Activated T-helper 1 cell treated with anti-CD3 and anti-CD28 coated beads, Interleukin-12 subunit alpha, Interleukin-12 subunit beta, Interleukin-2, Interleukin-4 antibody, amounts not matched to agents 30 ng/mL and 10 ng/mL and 1 ng/mL, durations not matched to agents 14 hours and 24 hours and 36 hours (primary cell): ENCODE measurements around the gene RTN4IP1. TPM values are rescaled to one million over a fixed set of nuclear protein-coding genes. Genes with fewer than 3 reads are reported as not detected.

Experiments used
- DNase-seq: peaks from one replicate; pipeline ENCODE4 v3.0.0; 2021; ENCODE audit warnings: low spot score
- H3K27ac Mint-ChIP-seq: one replicate; pipeline ENCODE4 v1.8.0; 2021; ENCODE audit warnings: mild to moderate bottlenecking, mixed read lengths
- H3K27me3 Mint-ChIP-seq: one replicate; pipeline ENCODE4 v1.8.0; 2022; ENCODE audit warnings: mild to moderate bottlenecking, moderate library complexity, mixed read lengths; ENCODE audit not compliant: insufficient read depth
- H3K36me3 Mint-ChIP-seq: one replicate; pipeline ENCODE4 v1.8.0; 2021; ENCODE audit warnings: low read depth, mixed read lengths
- H3K4me1 Mint-ChIP-seq: one replicate; pipeline ENCODE4 v1.8.0; 2021; ENCODE audit warnings: low read depth, mixed read lengths
- H3K4me3 Mint-ChIP-seq: one replicate; pipeline ENCODE4 v1.8.0; 2021; ENCODE audit warnings: mild to moderate bottlenecking, moderate library complexity, mixed read lengths
- H3K9me3 Mint-ChIP-seq: one replicate; pipeline ENCODE4 v1.8.0; 2021; ENCODE audit warnings: mixed read lengths
- intact Hi-C: fragments of 100-400 bp; cut with micrococcal nuclease; formaldehyde crosslinking; loops from one replicate; pipeline ENCODE4 v1.15.1; 2024
- total RNA-seq: library from RNA; stranded (reverse); gene quantifications from 2 replicates; pipeline ENCODE4 v1.2.3, GENCODE V29; 2022

RTN4IP1 gene
- total RNA-seq, 1 donor from 2014 or later = 6.4 TPM

GRCh38 chr6:106547601-106548453 lies 81.5 kb downstream of the RTN4IP1 start:
- intact Hi-C loops = no loop called here
- Mint-ChIP-seq H3K4me3 (no peak overlapping the region), H3K4me1 (peaks cover 32% of the 10 kb centered on the region), H3K9me3 (peaks cover 3% of the 10 kb centered on the region), H3K27me3 (no peaks in the 10 kb centered on the region), H3K27ac (peak overlapping the region; percentile 8), H3K36me3 (peaks cover 61% of the 10 kb centered on the region)
- DNase-seq = no peak

GRCh38 chr6:106546691-106547414 lies 82.4 kb downstream of the RTN4IP1 start:
- no peaks in the 10 kb centered on the region for H3K27me3 Mint-ChIP-seq
- intact Hi-C loops = no loop called here

GRCh38 chr6:106546261-106546690 lies 83.0 kb downstream of the RTN4IP1 start:
- H3K9me3 Mint-ChIP-seq = peaks cover 3% of the 10 kb centered on the region
- no peak overlapping the region for H3K4me3 Mint-ChIP-seq
- peaks cover 32% of the 10 kb centered on the region for H3K4me1 Mint-ChIP-seq
- peak overlapping the region; percentile 14 for H3K27ac Mint-ChIP-seq
- DNase-seq = no peak
- intact Hi-C loops = no loop called here
- H3K27me3 Mint-ChIP-seq = no peaks in the 10 kb centered on the region
- peaks cover 55% of the 10 kb centered on the region for H3K36me3 Mint-ChIP-seq

More at GRCh38 chr6:106546691-106547414, 82.4 kb downstream of the RTN4IP1 start:
- H3K36me3 Mint-ChIP-seq = peaks cover 60% of the 10 kb centered on the region
- H3K4me1 Mint-ChIP-seq = peaks cover 32% of the 10 kb centered on the region
- H3K4me3 Mint-ChIP-seq = no peak overlapping the region
- H3K27ac Mint-ChIP-seq = peak overlapping the region; percentile 61
- peaks cover 3% of the 10 kb centered on the region for H3K9me3 Mint-ChIP-seq
- no peak for DNase-seq

GRCh38 chr6:106540907-106541306 lies 88.4 kb downstream of the RTN4IP1 start:
- no peak overlapping the region for H3K4me3 Mint-ChIP-seq

DNA sequence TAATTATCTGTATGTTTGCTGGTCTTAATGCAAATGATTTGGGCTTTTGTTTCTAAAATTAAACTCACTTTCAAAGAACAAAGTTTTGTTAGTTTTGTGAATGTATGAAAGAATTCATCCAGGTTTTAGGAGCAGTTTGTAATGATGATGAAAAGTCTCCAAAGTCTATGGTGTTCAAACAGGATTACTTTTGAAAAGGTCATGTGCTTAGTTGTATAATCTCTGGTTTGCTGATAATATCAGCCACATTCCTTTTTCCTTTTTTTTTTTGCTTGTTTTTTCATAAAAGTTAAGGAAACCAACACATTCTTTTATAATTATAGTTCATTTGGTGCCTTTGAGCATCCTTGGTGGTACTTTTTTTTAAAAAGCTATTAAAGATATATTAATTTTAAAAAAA lies 88.9 kb downstream of the RTN4IP1 start:
- peaks cover 45% of the 10 kb centered on the region for H3K36me3 Mint-ChIP-seq
- intact Hi-C loops = no loop called here
- H3K4me3 Mint-ChIP-seq = no peak overlapping the region
- DNase-seq = no peak
- H3K9me3 Mint-ChIP-seq = no peaks in the 10 kb centered on the region
- no peaks in the 10 kb centered on the region for H3K27me3 Mint-ChIP-seq
- peaks cover 38% of the 10 kb centered on the region for H3K4me1 Mint-ChIP-seq
- no peak overlapping the region for H3K27ac Mint-ChIP-seq

More at GRCh38 chr6:106540907-106541306, 88.4 kb downstream of the RTN4IP1 start:
- intact Hi-C loops = no loop called here
- Mint-ChIP-seq H3K9me3 (no peaks in the 10 kb centered on the region), H3K4me1 (peaks cover 39% of the 10 kb centered on the region), H3K27ac (no peak overlapping the region), H3K36me3 (peaks cover 47% of the 10 kb centered on the region), H3K27me3 (no peaks in the 10 kb centered on the region)
- DNase-seq = no peak

DNA sequence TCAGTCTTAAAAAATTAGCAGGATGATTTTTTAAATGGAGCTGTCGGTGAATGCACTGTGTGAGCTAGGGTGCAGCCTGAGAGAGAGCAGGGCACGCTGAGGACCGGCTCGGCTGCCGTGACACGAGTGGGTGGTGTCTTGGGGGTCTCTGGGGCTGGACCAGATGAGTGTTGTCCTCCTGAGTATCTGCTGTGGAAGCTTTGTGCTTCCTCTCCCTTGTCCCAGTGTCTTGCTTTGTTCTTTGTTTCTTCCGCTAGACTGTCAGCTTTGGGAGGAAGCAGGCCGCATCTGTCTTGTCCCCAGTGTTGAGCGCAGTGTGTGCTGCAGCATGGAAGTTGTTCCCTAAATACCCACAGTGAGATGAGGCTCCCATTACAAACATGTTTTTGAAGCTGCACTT lies 89.4 kb downstream of the RTN4IP1 start:
- Mint-ChIP-seq H3K27ac (no peak overlapping the region), H3K27me3 (no peaks in the 10 kb centered on the region), H3K36me3 (peaks cover 41% of the 10 kb centered on the region), H3K4me1 (peaks cover 39% of the 10 kb centered on the region), H3K4me3 (no peak overlapping the region), H3K9me3 (no peaks in the 10 kb centered on the region)
- intact Hi-C loops = no loop called here
- DNase-seq = no peak

DNA sequence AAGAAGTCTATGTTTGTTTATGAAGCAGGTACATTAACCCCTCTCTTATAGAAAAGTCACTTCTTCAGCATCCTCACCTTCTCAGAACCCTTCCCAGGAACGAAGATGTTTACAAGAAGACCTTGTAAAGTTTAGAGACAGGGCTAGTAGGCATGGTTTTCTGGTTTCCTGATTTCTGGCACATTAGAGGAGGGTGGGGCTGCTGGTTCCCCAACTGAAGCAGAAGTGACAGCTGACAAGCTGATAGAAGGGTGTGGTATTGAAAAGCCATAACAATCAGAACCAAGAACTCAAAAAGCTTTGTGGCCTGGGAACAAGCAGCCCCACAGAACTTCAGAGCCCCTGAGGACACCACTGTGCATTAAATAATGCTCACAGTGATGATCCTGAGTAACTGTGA lies 91.2 kb downstream of the RTN4IP1 start:
- intact Hi-C loops = no loop called here

DNA sequence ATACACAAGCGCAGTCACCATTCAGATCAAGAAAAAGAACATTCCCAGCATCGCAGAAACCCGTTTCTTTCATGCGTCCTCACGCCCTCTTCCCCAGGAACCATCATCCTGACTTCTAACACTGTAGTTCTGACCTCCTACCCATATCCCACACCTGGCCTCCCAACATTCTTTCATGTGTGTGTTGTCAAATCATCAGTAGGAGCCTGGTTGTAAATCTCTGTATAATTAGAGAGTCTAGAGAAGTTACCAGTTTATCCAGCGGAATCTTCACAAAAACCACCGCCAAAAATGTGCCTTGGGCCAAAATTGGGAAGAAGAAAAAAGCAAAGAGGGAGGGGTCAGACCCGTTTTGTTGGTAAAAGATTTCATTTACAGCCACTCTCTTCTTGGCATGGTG lies 91.6 kb downstream of the RTN4IP1 start:
- H3K4me1 Mint-ChIP-seq = peaks cover 56% of the 10 kb centered on the region
- peaks cover 42% of the 10 kb centered on the region for H3K36me3 Mint-ChIP-seq
- H3K9me3 Mint-ChIP-seq = no peaks in the 10 kb centered on the region
- no peak for DNase-seq
- H3K27me3 Mint-ChIP-seq = no peaks in the 10 kb centered on the region
- peak overlapping the region; percentile 15 for H3K4me3 Mint-ChIP-seq
- intact Hi-C loops = no loop called here
- H3K27ac Mint-ChIP-seq = peak overlapping the region; percentile 30

More for the DNA sequence above, 91.2 kb downstream of the RTN4IP1 start:
- Mint-ChIP-seq H3K9me3 (no peaks in the 10 kb centered on the region), H3K27ac (no peak overlapping the region), H3K4me1 (peaks cover 51% of the 10 kb centered on the region), H3K4me3 (no peak overlapping the region), H3K36me3 (peaks cover 37% of the 10 kb centered on the region), H3K27me3 (no peaks in the 10 kb centered on the region)
- no peak for DNase-seq

GRCh38 chr6:106536851-106537250 lies 92.4 kb downstream of the RTN4IP1 start:
- intact Hi-C loops = no loop called here
- Mint-ChIP-seq H3K27me3 (no peaks in the 10 kb centered on the region), H3K9me3 (no peaks in the 10 kb centered on the region), H3K36me3 (peaks cover 47% of the 10 kb centered on the region), H3K4me3 (peak overlapping the region; percentile 50), H3K4me1 (peaks cover 61% of the 10 kb centered on the region), H3K27ac (peak overlapping the region; percentile 49)
- DNase-seq = no peak

DNA sequence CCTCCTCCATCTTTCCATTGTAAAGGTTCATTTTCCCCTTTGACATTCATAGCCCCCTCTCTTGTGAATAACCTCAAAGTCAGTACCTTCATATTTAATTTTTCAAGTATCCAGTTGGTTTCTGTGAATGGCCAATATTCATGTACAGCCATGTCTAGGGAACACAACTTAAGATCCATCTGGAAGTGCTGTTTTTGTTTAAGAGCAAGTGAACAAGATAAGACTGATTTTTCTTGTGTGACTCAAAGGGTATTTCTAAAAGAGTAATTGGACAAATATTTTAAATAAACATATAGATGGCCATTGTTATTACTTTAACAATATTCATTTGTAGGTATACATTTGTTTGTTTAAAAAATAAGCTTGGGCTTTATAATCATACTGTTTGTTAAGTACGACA lies 92.9 kb downstream of the RTN4IP1 start:
- Mint-ChIP-seq H3K4me3 (peak overlapping the region; percentile 41), H3K9me3 (no peaks in the 10 kb centered on the region), H3K4me1 (peaks cover 61% of the 10 kb centered on the region), H3K27me3 (no peaks in the 10 kb centered on the region), H3K36me3 (peaks cover 51% of the 10 kb centered on the region), H3K27ac (peak overlapping the region; percentile 15)
- intact Hi-C loops = no loop called here
- DNase-seq = no peak

DNA sequence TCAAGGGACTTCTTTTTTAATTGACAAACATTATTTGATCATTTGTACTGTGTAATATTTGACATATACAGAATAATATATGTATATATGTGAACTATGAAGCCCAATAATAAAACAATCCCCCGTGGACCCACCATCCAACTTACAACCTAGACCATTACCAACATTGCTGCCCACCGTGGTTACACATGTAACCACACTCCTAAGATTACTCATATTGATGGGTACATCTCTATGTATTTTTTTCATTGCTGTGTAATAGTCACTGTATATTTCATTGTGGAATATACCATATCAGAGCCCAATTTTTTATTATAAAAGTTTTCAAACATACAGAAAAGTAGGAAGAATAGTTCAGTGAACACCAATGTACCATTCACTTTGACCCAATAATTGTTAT lies 94.3 kb downstream of the RTN4IP1 start:
- Mint-ChIP-seq H3K4me3 (peak overlapping the region; percentile 34), H3K9me3 (no peaks in the 10 kb centered on the region), H3K27ac (peak overlapping the region; percentile 74), H3K4me1 (peaks cover 66% of the 10 kb centered on the region), H3K27me3 (no peaks in the 10 kb centered on the region), H3K36me3 (peaks cover 57% of the 10 kb centered on the region)
- DNase-seq = no peak
- intact Hi-C loops = no loop called here

- Mint-ChIP-seq H3K27me3 (no peaks in the 10 kb centered on the region), H3K4me1 (peaks cover 66% of the 10 kb centered on the region), H3K36me3 (peaks cover 59% of the 10 kb centered on the region), H3K9me3 (no peaks in the 10 kb centered on the region), H3K4me3 (peak overlapping the region; percentile 10), H3K27ac (peak overlapping the region; percentile 74)
- DNase-seq = no peak
- intact Hi-C loops = loop anchor here (1.0 kb wide), 4 partner anchors 9 to 21 kb away; no protein-coding TSS in a partner anchor
Observed at GRCh38 chr6:106534564-106534982, 94.7 kb downstream of the RTN4IP1 start.

- Mint-ChIP-seq H3K27me3 (no peaks in the 10 kb centered on the region), H3K4me1 (peaks cover 66% of the 10 kb centered on the region), H3K27ac (peak overlapping the region; percentile 74), H3K36me3 (peaks cover 63% of the 10 kb centered on the region), H3K4me3 (no peak overlapping the region), H3K9me3 (no peaks in the 10 kb centered on the region)
- DNase-seq = no peak
- intact Hi-C loops = loop anchor here (1.0 kb wide), 4 partner anchors 9 to 21 kb away; no protein-coding TSS in a partner anchor
Observed at GRCh38 chr6:106534004-106534403, 95.3 kb downstream of the RTN4IP1 start.
